ENCODE measurements around the gene MUCL1. TPM values are rescaled to one million over a fixed set of nuclear protein-coding genes. Genes with fewer than 3 reads are reported as not detected.

Gene MUCL1, protein sequence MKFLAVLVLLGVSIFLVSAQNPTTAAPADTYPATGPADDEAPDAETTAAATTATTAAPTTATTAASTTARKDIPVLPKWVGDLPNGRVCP
- not detected in 2 replicates for total RNA-seq

DNA sequence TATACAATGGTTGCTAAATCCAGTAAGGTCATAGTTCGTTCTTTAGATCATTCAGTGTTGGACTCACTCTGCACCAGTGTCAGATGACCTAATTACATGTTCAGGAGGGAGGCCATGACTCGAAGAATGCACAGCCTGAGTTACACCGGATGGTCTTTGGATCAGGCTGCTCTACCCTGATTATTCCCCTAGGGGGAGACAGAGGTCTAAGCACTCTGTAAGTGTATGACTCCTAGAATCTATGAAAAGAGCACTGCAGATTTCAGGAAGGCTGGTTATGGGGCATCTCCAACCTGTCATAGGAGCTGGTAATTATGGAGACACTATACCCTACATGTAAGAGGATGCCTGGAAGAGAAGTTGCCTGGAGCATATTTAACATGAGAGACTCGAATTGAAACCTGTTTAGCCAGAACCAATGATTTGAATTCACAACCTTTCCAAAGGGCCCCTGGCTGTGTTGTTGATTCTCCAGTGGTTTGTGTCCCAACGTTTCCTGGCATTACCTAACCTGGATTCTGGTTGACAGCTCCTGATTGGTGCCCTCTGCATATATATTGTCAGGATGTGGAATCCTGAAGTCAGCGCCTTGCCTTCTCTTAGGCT is at the start of gene MUCL1:
TSS of gene MUCL1 (plus strand) at position 584 of the 606 bp plus-strand sequence. CDS start 67 bp downstream, outside the sequence.

Other genes with a start within 250 kb of the MUCL1 start
- not detected in 2 replicates for gene LACRT, start 219.6 kb upstream of the MUCL1 start, total RNA-seq
- gene DCD, start 206.2 kb upstream of the MUCL1 start, total RNA-seq = not detected in 2 replicates
- not detected in 2 replicates for gene TESPA1, start 130.2 kb downstream of the MUCL1 start, total RNA-seq
- not detected in 2 replicates for gene NEUROD4, start 165.5 kb downstream of the MUCL1 start, total RNA-seq